ENCODE results near the gene HSPG2. TPM values are rescaled to one million over a fixed set of nuclear protein-coding genes. Genes with fewer than 3 reads are reported as not detected.

Gene HSPG2
- total and polyA plus RNA-seq, 5 donors from 2014 or later = 0.05 to 3.2 (median 0.17) TPM; not detected in 1

DNA sequence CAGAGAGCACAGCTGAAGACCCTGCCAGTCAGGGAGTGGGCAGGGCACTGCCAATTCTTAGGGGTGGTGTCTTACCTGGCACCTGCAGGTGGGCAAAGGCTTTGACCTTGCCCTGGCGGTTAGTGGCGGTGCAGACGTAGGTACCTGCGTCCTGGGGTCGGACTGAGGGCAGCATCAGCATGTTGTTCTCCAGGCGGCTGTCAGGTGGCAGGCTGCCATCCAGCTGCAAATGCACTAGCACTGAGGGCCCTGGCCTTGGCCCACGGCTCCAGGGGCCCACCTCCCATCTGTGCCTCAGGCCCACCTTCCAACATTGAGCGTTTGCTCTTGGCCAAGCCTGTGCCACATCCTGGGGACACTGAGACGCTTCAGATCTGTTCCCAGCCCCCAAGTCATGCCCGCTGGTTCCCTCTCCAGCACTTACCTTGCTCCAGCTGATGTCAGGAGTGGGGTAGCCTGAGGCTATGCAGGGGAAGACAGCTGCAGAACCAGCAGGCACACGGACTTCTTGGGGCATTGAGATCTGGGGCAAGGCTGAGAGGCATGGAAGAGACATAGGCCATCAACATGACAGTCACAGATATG lies 103.6 kb downstream of the HSPG2 start:
- Histone ChIP-seq H3K4me1 (ENCODE audit: control insufficient read depth, insufficient read depth, low read length, poor library complexity, severe bottlenecking) (no peaks in the 10 kb centered on the region), H3K27me3 (ENCODE audit: control insufficient read depth, insufficient read depth, low read length) (no peaks in the 10 kb centered on the region), H3K36me3 (ENCODE audit: control insufficient read depth, insufficient read depth, low read length) (no peaks in the 10 kb centered on the region), H3K9me3 (ENCODE audit: control insufficient read depth in 2 of 2, low read length in 2 of 2) (peaks cover 0 to 8% of the 10 kb centered on the region in 2 experiments), H3K4me3 (ENCODE audit: low read depth, low read length) (no peak overlapping the region), H3K27ac (ENCODE audit: insufficient read depth, low read length, poor library complexity, severe bottlenecking) (no peak overlapping the region)
- H3K36me3 Mint-ChIP-seq = peaks cover 13% of the 10 kb centered on the region
- H3K27me3 Mint-ChIP-seq = no peaks in the 10 kb centered on the region
- no peaks in the 10 kb centered on the region for H3K4me1 Mint-ChIP-seq
- no peak for DNase-seq
- ATAC-seq (ENCODE audit: low read depth in 2 of 2) = no peak
- no peak overlapping the region for H3K4me3 Mint-ChIP-seq
- peaks cover 0 to 14% (median 4%) of the 10 kb centered on the region in 7 donors for H3K9me3 Mint-ChIP-seq
- H3K27ac Mint-ChIP-seq = no peak overlapping the region

DNA sequence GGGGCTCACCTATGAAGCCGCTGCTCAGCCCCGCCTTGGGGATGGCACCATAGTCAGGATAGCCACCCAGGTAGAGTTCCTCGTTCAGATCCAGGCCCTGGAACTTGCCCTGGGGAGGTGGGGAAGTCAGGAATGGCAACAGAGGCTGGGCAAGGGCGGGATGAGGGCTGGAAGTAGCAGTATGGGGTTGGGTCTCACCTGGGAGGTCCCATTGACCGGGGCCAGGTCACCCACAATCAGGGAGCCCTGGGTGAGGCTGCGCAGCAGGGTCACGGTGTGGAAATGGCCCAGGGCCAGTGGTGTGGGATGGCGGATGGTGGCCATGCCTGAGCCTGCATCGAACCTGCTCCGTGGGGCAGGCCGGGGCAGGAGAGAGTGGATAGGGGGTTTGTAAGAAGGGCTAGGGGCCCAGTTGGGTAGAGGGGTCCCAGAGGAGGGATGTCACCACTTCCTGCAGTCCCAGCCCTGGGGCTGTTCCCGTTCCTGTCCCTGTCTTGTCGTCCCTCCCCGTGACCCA lies 105.6 kb downstream of the HSPG2 start:
- H3K27ac Mint-ChIP-seq = no peak overlapping the region
- H3K4me3 Mint-ChIP-seq = no peak overlapping the region
- H3K4me1 Mint-ChIP-seq = no peaks in the 10 kb centered on the region
- Histone ChIP-seq H3K27ac (ENCODE audit: insufficient read depth, low read length, poor library complexity, severe bottlenecking) (no peak overlapping the region), H3K4me1 (ENCODE audit: control insufficient read depth, insufficient read depth, low read length, poor library complexity, severe bottlenecking) (no peaks in the 10 kb centered on the region), H3K9me3 (ENCODE audit: control insufficient read depth in 2 of 2, low read length in 2 of 2) (peaks cover 0 to 8% of the 10 kb centered on the region in 2 experiments), H3K4me3 (ENCODE audit: low read depth, low read length) (no peak overlapping the region), H3K27me3 (ENCODE audit: control insufficient read depth, insufficient read depth, low read length) (no peaks in the 10 kb centered on the region), H3K36me3 (ENCODE audit: control insufficient read depth, insufficient read depth, low read length) (no peaks in the 10 kb centered on the region)
- ATAC-seq (ENCODE audit: low read depth in 2 of 2) (no peak), DNase-seq (no peak)
- H3K36me3 Mint-ChIP-seq = peaks cover 17% of the 10 kb centered on the region
- peaks cover 0 to 14% (median 3%) of the 10 kb centered on the region in 7 donors for H3K9me3 Mint-ChIP-seq
- no peaks in the 10 kb centered on the region for H3K27me3 Mint-ChIP-seq

- Histone ChIP-seq H3K4me1 (ENCODE audit: control insufficient read depth, insufficient read depth, low read length, poor library complexity, severe bottlenecking) (no peaks in the 10 kb centered on the region), H3K9me3 (ENCODE audit: control insufficient read depth in 2 of 2, low read length in 2 of 2) (peaks cover 0 to 8% of the 10 kb centered on the region in 2 experiments), H3K27me3 (ENCODE audit: control insufficient read depth, insufficient read depth, low read length) (no peaks in the 10 kb centered on the region), H3K36me3 (ENCODE audit: control insufficient read depth, insufficient read depth, low read length) (no peaks in the 10 kb centered on the region), H3K27ac (ENCODE audit: insufficient read depth, low read length, poor library complexity, severe bottlenecking) (no peak overlapping the region), H3K4me3 (ENCODE audit: low read depth, low read length) (no peak overlapping the region)
- Mint-ChIP-seq H3K27me3 (no peaks in the 10 kb centered on the region), H3K36me3 (peaks cover 17% of the 10 kb centered on the region), H3K4me3 (no peak overlapping the region), H3K4me1 (no peaks in the 10 kb centered on the region), H3K27ac (no peak overlapping the region), H3K9me3 (peaks cover 0 to 14% (median 3%) of the 10 kb centered on the region in 7 donors)
- DNase-seq (no peak), ATAC-seq (ENCODE audit: low read depth in 2 of 2) (no peak)
These were observed 106.2 kb downstream of the HSPG2 start for GRCh38 chr1:21830792-21831453.

DNA sequence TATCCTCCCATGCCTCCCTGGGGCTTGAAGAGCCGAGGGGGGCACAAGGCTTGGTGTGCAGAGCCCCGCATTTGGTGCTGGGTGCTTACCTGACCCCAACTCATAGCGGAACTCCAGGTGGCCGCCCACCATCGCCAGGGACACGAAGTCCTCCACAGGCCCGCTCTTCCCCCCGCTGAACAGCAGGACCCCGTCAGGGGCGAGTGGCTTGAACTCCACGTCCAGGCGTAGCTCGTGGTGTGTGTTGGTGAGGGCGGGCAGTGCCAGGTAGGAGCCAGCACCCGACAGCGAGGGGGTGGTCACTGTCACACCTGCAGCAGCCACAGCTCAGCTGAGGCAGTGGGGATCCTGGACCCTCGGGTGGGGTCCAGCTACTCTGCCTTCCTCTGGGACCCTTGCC lies 107.8 kb downstream of the HSPG2 start:
- H3K9me3 Mint-ChIP-seq = peaks cover 0 to 11% (median 2%) of the 10 kb centered on the region in 7 donors

GRCh38 chr1:21828506-21829210 lies 108.5 kb downstream of the HSPG2 start:
- H3K9me3 Mint-ChIP-seq = peaks cover 0 to 4% (median 0%) of the 10 kb centered on the region in 7 donors
- H3K27ac Mint-ChIP-seq = no peak overlapping the region
- no peak overlapping the region for H3K4me3 Mint-ChIP-seq
- H3K4me1 Mint-ChIP-seq = no peaks in the 10 kb centered on the region
- Histone ChIP-seq H3K36me3 (ENCODE audit: control insufficient read depth, insufficient read depth, low read length) (no peaks in the 10 kb centered on the region), H3K9me3 (ENCODE audit: control insufficient read depth in 2 of 2, low read length in 2 of 2) (peaks cover 0 to under 1% of the 10 kb centered on the region in 2 experiments), H3K4me3 (ENCODE audit: low read depth, low read length) (no peak overlapping the region), H3K27me3 (ENCODE audit: control insufficient read depth, insufficient read depth, low read length) (no peaks in the 10 kb centered on the region), H3K4me1 (ENCODE audit: control insufficient read depth, insufficient read depth, low read length, poor library complexity, severe bottlenecking) (no peaks in the 10 kb centered on the region), H3K27ac (ENCODE audit: insufficient read depth, low read length, poor library complexity, severe bottlenecking) (no peak overlapping the region)
- peaks cover 8% of the 10 kb centered on the region for H3K36me3 Mint-ChIP-seq
- no peaks in the 10 kb centered on the region for H3K27me3 Mint-ChIP-seq
- ATAC-seq (ENCODE audit: low read depth in 2 of 2) (no peak), DNase-seq (no peak)

More for the DNA sequence above, 107.8 kb downstream of the HSPG2 start:
- no peak for ATAC-seq (ENCODE audit: low read depth in 2 of 2)
- H3K27me3 Mint-ChIP-seq = no peaks in the 10 kb centered on the region
- Histone ChIP-seq H3K9me3 (ENCODE audit: control insufficient read depth in 2 of 2, low read length in 2 of 2) (peaks cover 0 to 7% of the 10 kb centered on the region in 2 experiments), H3K36me3 (ENCODE audit: control insufficient read depth, insufficient read depth, low read length) (no peaks in the 10 kb centered on the region), H3K27me3 (ENCODE audit: control insufficient read depth, insufficient read depth, low read length) (no peaks in the 10 kb centered on the region), H3K27ac (ENCODE audit: insufficient read depth, low read length, poor library complexity, severe bottlenecking) (no peak overlapping the region), H3K4me3 (ENCODE audit: low read depth, low read length) (no peak overlapping the region), H3K4me1 (ENCODE audit: control insufficient read depth, insufficient read depth, low read length, poor library complexity, severe bottlenecking) (no peaks in the 10 kb centered on the region)
- peaks cover 12% of the 10 kb centered on the region for H3K36me3 Mint-ChIP-seq
- no peak overlapping the region for H3K4me3 Mint-ChIP-seq
- no peak overlapping the region for H3K27ac Mint-ChIP-seq
- no peaks in the 10 kb centered on the region for H3K4me1 Mint-ChIP-seq
- no peak for DNase-seq

DNA sequence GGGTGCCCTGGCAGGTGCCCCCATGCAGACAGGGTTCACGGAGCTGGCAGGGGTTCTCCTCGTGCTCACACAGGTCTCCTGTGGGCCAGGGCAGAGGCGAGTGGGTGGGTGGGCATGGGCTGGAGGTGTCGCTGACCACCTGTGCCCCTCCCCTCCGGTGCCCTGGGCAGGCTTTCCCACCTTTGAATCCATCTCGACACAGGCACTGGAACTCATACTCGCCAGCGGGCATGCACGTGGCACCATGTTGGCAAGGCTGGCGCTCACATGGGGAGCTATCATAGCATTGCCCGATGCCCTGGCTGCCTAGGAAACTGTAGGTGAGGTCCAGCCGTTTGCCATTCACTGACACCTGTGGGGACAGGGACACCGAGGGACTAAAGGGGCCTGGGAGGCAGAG lies 109.0 kb downstream of the HSPG2 start:
- Mint-ChIP-seq H3K27me3 (no peaks in the 10 kb centered on the region), H3K27ac (no peak overlapping the region), H3K9me3 (peaks cover 0 to 4% (median 0%) of the 10 kb centered on the region in 7 donors), H3K4me3 (no peak overlapping the region), H3K4me1 (no peaks in the 10 kb centered on the region), H3K36me3 (peaks cover 8% of the 10 kb centered on the region)
- H3K36me3 ChIP-seq (ENCODE audit: control insufficient read depth, insufficient read depth, low read length) = no peaks in the 10 kb centered on the region
- DNase-seq (no peak), ATAC-seq (ENCODE audit: low read depth in 2 of 2) (no peak)
- no peaks in the 10 kb centered on the region for H3K9me3 ChIP-seq (ENCODE audit: control insufficient read depth in 2 of 2, low read length in 2 of 2)
- no peak overlapping the region for H3K4me3 ChIP-seq (ENCODE audit: low read depth, low read length)
- H3K4me1 ChIP-seq (ENCODE audit: control insufficient read depth, insufficient read depth, low read length, poor library complexity, severe bottlenecking) = no peaks in the 10 kb centered on the region
- no peaks in the 10 kb centered on the region for H3K27me3 ChIP-seq (ENCODE audit: control insufficient read depth, insufficient read depth, low read length)
- H3K27ac ChIP-seq (ENCODE audit: insufficient read depth, low read length, poor library complexity, severe bottlenecking) = no peak overlapping the region

DNA sequence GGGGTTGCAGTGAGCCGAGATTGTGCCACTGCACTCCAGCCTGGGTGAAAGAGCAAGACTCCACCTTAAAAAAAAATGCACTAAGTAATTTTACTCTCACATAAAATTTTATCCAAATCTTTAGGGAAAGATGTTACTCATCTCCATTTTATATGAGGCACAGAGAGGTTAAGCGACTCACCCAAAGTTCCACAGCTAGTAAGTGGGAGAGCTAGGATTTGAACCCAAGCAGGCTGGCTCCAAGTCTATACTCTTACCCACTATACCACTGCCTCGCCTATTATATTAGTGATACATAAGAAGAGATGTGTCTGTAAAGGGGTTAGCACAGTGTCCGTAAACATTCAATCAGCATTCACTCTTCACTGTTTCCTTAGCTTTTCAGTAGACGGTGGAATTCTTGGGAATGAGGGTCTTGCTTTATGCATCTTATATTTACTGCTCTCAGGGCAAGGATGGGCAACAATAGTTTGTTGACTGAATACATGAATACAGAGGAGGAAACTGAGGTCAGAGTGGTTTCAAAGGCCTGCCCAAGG lies 109.9 kb downstream of the HSPG2 start:
- Histone ChIP-seq H3K27me3 (ENCODE audit: control insufficient read depth, insufficient read depth, low read length) (no peaks in the 10 kb centered on the region), H3K27ac (ENCODE audit: insufficient read depth, low read length, poor library complexity, severe bottlenecking) (no peak overlapping the region), H3K4me1 (ENCODE audit: control insufficient read depth, insufficient read depth, low read length, poor library complexity, severe bottlenecking) (no peaks in the 10 kb centered on the region), H3K4me3 (ENCODE audit: low read depth, low read length) (no peak overlapping the region), H3K9me3 (ENCODE audit: control insufficient read depth in 2 of 2, low read length in 2 of 2) (no peaks in the 10 kb centered on the region), H3K36me3 (ENCODE audit: control insufficient read depth, insufficient read depth, low read length) (no peaks in the 10 kb centered on the region)
- Mint-ChIP-seq H3K9me3 (no peaks in the 10 kb centered on the region), H3K36me3 (peaks cover 4% of the 10 kb centered on the region), H3K4me3 (no peak overlapping the region), H3K27me3 (peaks cover under 1% of the 10 kb centered on the region), H3K4me1 (no peaks in the 10 kb centered on the region), H3K27ac (no peak overlapping the region)
- DNase-seq (no peak), ATAC-seq (ENCODE audit: low read depth in 2 of 2) (no peak)
